ENCODE measurements around the gene PRSS35. TPM values are rescaled to one million over a fixed set of nuclear protein-coding genes. Genes with fewer than 3 reads are reported as not detected.
A peak's percentile ranks its signal among the peaks of the same experiment; 100 is the strongest.

The PRSS35 gene
- under 1 TPM in 1 of 4 donors, not detected in 3; 0.36 TPM for total RNA-seq

GRCh38 chr6:83511901-83512681 lies at the start of gene PRSS35:
PRSS35 (plus strand) TSS chr6:83512534; CDS start chr6:83523442, 10,908 bp downstream.
- Histone ChIP-seq H3K27me3 (no peaks in the 10 kb centered on the region), H3K9me3 (no peaks in the 10 kb centered on the region), H3K4me1 (peaks cover 0 to 12% of the 10 kb centered on the region in 2 donors), H3K36me3 (no peaks in the 10 kb centered on the region), H3K27ac (no peak within 1 kb of the TSS), H3K4me3 (peak within 1 kb of the TSS; percentile 44 to 48 (median 46))
- intact Hi-C loops (cut with DNase I; ENCODE audit: low total_unique reads) (no loop called here), in situ Hi-C loops (cut with MboI; ENCODE audit: low sequenced_read_pairs in 4 of 4) (loop anchor here in 3 of 4 donors (10.0 to 25.0 kb wide), 3 partner anchors 97 to 450 kb away; partner anchors contain the start of genes DOP1A (in 1 of the 3) and UBE3D (in 1 of the 3))
- TF ChIP-seq, protein P1, sequence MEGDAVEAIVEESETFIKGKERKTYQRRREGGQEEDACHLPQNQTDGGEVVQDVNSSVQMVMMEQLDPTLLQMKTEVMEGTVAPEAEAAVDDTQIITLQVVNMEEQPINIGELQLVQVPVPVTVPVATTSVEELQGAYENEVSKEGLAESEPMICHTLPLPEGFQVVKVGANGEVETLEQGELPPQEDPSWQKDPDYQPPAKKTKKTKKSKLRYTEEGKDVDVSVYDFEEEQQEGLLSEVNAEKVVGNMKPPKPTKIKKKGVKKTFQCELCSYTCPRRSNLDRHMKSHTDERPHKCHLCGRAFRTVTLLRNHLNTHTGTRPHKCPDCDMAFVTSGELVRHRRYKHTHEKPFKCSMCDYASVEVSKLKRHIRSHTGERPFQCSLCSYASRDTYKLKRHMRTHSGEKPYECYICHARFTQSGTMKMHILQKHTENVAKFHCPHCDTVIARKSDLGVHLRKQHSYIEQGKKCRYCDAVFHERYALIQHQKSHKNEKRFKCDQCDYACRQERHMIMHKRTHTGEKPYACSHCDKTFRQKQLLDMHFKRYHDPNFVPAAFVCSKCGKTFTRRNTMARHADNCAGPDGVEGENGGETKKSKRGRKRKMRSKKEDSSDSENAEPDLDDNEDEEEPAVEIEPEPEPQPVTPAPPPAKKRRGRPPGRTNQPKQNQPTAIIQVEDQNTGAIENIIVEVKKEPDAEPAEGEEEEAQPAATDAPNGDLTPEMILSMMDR (IDR thresholded peaks at IDR 0.05 in 4 of 5, conservative IDR thresholded peaks at IDR 0.05 in 1 of 5), result peak in 3 of 5 experiments; percentile 29 to 39 (median 38)
- no peak for TF ChIP-seq POLR2A (IDR thresholded peaks at IDR 0.05)
- ATAC-seq (peak; percentile 31 to 55), DNase-seq (no peak)

GRCh38 chr6:83463886-83464285 lies 48.4 kb upstream of the PRSS35 start:
- no peak for TF ChIP-seq POLR2A (IDR thresholded peaks at IDR 0.05)
- TF ChIP-seq, protein P1 (IDR thresholded peaks at IDR 0.05 in 4 of 5, conservative IDR thresholded peaks at IDR 0.05 in 1 of 5), result no peak
- no peak for DNase-seq
- Histone ChIP-seq H3K4me1 (no peaks in the 10 kb centered on the region), H3K36me3 (no peaks in the 10 kb centered on the region), H3K9me3 (no peaks in the 10 kb centered on the region), H3K4me3 (no peak overlapping the region), H3K27me3 (no peaks in the 10 kb centered on the region), H3K27ac (no peak overlapping the region)
- intact Hi-C loops (cut with DNase I; ENCODE audit: low total_unique reads) (no loop called here), in situ Hi-C loops (cut with MboI; ENCODE audit: low sequenced_read_pairs in 4 of 4) (no loop called here)
- peak; percentile 36 to 70 for ATAC-seq

- intact Hi-C loops (cut with DNase I; ENCODE audit: low total_unique reads), result no loop called here
- H3K4me1 ChIP-seq, result no peaks in the 10 kb centered on the region
- no peaks in the 10 kb centered on the region for H3K36me3 ChIP-seq
- H3K4me3 ChIP-seq, result no peak overlapping the region
- in situ Hi-C loops (cut with MboI; ENCODE audit: low sequenced_read_pairs in 4 of 4), result no loop called here
- no peaks in the 10 kb centered on the region for H3K27me3 ChIP-seq
- H3K27ac ChIP-seq, result no peak overlapping the region
- H3K9me3 ChIP-seq, result no peaks in the 10 kb centered on the region
- TF ChIP-seq, protein P1 (IDR thresholded peaks at IDR 0.05 in 4 of 5, conservative IDR thresholded peaks at IDR 0.05 in 1 of 5), result no peak
- DNase-seq, result no peak
- ATAC-seq, result no peak
Observed at GRCh38 chr6:83464381-83465140, 47.8 kb upstream of the PRSS35 start.

DNA sequence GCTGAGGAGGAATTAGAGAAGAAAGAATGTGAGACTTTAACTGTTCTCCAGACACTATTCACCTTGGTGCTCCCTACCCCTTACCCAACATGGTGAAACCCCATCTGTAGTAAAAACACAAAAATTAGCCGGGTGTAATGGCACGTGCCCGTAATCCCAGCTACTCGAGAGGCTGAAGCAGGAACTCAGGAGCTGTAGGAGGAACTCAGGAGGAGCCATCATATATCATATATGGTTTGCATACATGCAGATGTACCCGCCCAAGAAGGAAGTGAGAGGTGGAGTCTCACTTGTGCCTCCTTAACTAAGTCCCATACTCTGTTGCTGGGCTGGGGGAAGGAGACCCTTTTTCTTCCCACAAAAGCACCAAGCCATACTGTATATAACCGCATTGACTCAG lies 46.0 kb upstream of the PRSS35 start:
- Histone ChIP-seq H3K4me1 (no peaks in the 10 kb centered on the region), H3K27ac (no peak overlapping the region), H3K9me3 (no peaks in the 10 kb centered on the region), H3K36me3 (no peaks in the 10 kb centered on the region), H3K4me3 (no peak overlapping the region), H3K27me3 (no peaks in the 10 kb centered on the region)
- DNase-seq, result no peak
- TF ChIP-seq POLR2A (IDR thresholded peaks at IDR 0.05), result no peak
- no peak for ATAC-seq
- in situ Hi-C loops (cut with MboI; ENCODE audit: low sequenced_read_pairs in 4 of 4) (no loop called here), intact Hi-C loops (cut with DNase I; ENCODE audit: low total_unique reads) (no loop called here)

GRCh38 chr6:83467620-83468036 lies 44.7 kb upstream of the PRSS35 start:
- in situ Hi-C loops (cut with MboI; ENCODE audit: low sequenced_read_pairs in 4 of 4), result no loop called here
- H3K9me3 ChIP-seq, result no peaks in the 10 kb centered on the region
- DNase-seq (peak; percentile 26 to 46), ATAC-seq (no peak)
- H3K4me1 ChIP-seq, result peaks cover 0 to 5% of the 10 kb centered on the region in 2 donors
- H3K36me3 ChIP-seq, result no peaks in the 10 kb centered on the region
- no peak for TF ChIP-seq POLR2A (IDR thresholded peaks at IDR 0.05)
- TF ChIP-seq, protein P1 (IDR thresholded peaks at IDR 0.05 in 4 of 5, conservative IDR thresholded peaks at IDR 0.05 in 1 of 5), result no peak
- H3K4me3 ChIP-seq, result no peak overlapping the region
- no peaks in the 10 kb centered on the region for H3K27me3 ChIP-seq
- H3K27ac ChIP-seq, result no peak overlapping the region
- intact Hi-C loops (cut with DNase I; ENCODE audit: low total_unique reads), result no loop called here

All from gastrocnemius medialis (tissue), 4 donors.